ENCODE results near the gene CALN1. TPM values are rescaled to one million over a fixed set of nuclear protein-coding genes. Genes with fewer than 3 reads are reported as not detected.

CALN1 gene
- total and polyA plus RNA-seq, 2 of the 8 experiments (the other 6 are each of a cell fraction or from before 2014, with no cell fraction given), result 6.4 to 15.2 TPM

GRCh38 chr7:72213081-72213480 is 199.1 kb downstream of the CALN1 start (continued):
- no peak for TF ChIP-seq CHD7 (IDR thresholded peaks at IDR 0.05; ENCODE audit: insufficient replicate concordance, low read length)

Measured in H1 (cell line).